HAP-1 (cell line): Measurements from ENCODE around the gene DLGAP1.

Experiments used
- DNase-seq, 2 experiments: peaks; one replicate each; pipeline ENCODE4 v3.0.0-alpha.2; 2016 to 2020; ENCODE audit warnings: low spot score in 2 of 2
- H3K27me3 ChIP-seq: fragments of 250-450 bp; sonication (Bioruptor Pico); 2 replicates; pipeline ENCODE4 v1.5.1; 2020; ENCODE audit warnings: low read depth, mild to moderate bottlenecking, moderate library complexity
- H3K36me3 ChIP-seq: fragments of 250-450 bp; sonication (Bioruptor Pico); replicated peaks from 2 replicates; pipeline ENCODE4 v1.5.1; 2020; ENCODE audit warnings: mild to moderate bottlenecking
- H3K4me1 ChIP-seq: fragments of 250-450 bp; sonication (Bioruptor Pico); 2 replicates; pipeline ENCODE4 v1.5.1; 2020; ENCODE audit warnings: mild to moderate bottlenecking
- H3K4me3 ChIP-seq: fragments of 250-450 bp; sonication (Bioruptor Pico); 2 replicates; pipeline ENCODE4 v1.5.1; 2020; ENCODE audit warnings: mild to moderate bottlenecking, moderate library complexity
- H3K9me3 ChIP-seq: fragments of 250-450 bp; sonication (Bioruptor Pico); 2 replicates; pipeline ENCODE4 v1.5.1; 2020; ENCODE audit warnings: mild to moderate bottlenecking, moderate library complexity
- in situ Hi-C: fragments of 300-500 bp; cut with MboI; formaldehyde crosslinking; loops from 3 replicates; pipeline ENCODE4 v1.14.3; 2020; ENCODE audit warnings: low sequenced_read_pairs, inconsistent platforms, mixed read lengths

DLGAP1 gene

DNA sequence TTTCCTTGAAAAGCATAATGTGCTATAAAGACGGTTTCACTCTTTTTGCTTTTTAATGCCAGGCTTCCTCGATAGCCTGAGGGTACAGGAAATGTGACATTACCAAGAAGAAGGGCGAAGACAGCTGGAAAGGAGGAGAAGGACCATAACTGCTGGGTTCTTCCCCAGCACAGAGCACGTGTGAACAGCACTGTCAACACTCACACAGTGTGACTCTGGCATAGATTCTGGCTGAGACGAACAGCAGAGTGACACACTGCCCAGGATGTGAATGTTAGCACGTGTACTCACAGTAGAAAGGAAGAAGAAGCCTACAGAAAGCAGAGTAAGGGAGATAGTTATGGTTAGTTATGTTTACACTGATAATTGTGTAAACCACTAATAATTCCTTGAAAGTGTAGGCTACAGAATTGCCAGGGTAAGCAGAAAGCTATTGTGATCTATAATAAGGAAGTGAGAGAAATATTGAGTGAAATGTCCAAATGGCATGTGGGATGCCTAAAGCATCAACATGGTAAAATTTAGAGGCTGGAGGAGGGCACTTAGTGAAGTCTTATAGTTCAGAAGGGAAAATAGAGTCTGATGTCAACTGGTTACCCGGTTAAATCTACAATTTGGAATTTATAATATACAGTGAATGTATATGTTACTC lies 198.2 kb downstream of the DLGAP1 start:
- in situ Hi-C loops: no loop called here

DNA sequence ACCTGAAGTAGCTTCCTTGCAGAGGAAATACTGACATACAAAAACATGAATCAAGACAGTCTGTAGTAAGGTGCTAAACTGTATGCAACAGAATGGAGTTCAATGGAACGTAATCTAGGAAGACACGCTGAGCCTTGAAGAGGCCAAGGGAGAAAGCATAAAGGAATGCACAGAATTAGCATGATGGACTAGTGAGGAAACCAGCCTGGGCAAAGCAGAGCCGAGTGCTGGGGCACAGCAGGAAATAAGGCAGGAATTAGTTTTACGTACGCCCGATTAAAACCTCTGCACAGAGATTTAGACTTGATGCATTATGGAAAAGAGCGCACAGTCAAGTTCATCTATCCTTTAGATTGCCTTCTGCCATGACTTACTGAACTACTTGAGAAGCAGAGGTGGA lies 200.3 kb downstream of the DLGAP1 start:
- Histone ChIP-seq H3K36me3 (no peaks in the 10 kb centered on the region), H3K4me3 (no peak overlapping the region), H3K27me3 (no peaks in the 10 kb centered on the region), H3K9me3 (no peaks in the 10 kb centered on the region), H3K4me1 (no peaks in the 10 kb centered on the region)
- no peak for DNase-seq
- in situ Hi-C loops: no loop called here

More for the DNA sequence above, 198.2 kb downstream of the DLGAP1 start:
- Histone ChIP-seq H3K36me3 (no peaks in the 10 kb centered on the region), H3K9me3 (no peaks in the 10 kb centered on the region), H3K27me3 (no peaks in the 10 kb centered on the region), H3K4me1 (no peaks in the 10 kb centered on the region), H3K4me3 (no peak overlapping the region)
- no peak for DNase-seq

DNA sequence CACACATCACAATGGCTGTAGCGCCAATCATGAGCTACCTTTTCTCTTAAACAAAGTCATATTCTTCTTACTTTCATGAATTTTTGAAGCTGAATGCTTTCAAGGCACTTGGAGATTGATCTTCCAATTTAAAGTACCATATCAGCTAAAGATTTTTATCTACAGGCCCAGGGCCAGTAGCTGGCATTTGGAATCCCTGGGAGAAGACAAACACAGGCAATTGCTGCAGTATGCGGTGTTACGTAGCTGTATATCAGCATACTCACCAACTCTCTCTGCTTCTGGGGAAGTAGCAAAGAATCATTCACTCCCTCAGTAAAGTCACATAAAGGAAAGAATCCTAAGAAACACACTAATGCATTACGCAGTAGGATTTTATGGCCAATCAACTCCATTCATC lies 202.3 kb downstream of the DLGAP1 start:
- H3K9me3 ChIP-seq: no peaks in the 10 kb centered on the region
- no peaks in the 10 kb centered on the region for H3K4me1 ChIP-seq
- no peaks in the 10 kb centered on the region for H3K36me3 ChIP-seq
- no peaks in the 10 kb centered on the region for H3K27me3 ChIP-seq
- no peak for DNase-seq
- in situ Hi-C loops: no loop called here
- no peak overlapping the region for H3K4me3 ChIP-seq

DNA sequence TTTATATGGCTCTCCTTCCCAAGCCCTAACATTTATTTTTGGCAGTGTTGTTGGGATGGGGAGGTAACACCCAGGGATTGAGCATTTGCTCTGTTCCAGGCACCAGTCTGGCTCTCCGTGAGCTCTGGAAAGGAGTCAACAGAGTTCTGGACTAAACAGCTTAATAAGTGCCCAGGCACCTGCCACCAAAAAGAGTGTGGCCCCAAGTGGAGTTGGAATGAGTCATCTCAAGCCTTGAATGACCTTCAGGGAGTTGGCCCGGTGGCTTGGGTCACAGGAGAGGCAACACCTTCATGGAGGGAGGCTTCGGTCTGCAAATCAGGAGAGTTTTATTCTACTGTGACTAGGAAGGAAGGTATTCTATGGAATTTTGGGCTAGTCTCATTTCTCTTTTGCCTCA lies 203.2 kb downstream of the DLGAP1 start:
- H3K4me3 ChIP-seq: no peak overlapping the region
- H3K4me1 ChIP-seq: no peaks in the 10 kb centered on the region
- H3K36me3 ChIP-seq: no peaks in the 10 kb centered on the region
- DNase-seq: no peak
- in situ Hi-C loops: no loop called here
- H3K9me3 ChIP-seq: no peaks in the 10 kb centered on the region
- H3K27me3 ChIP-seq: no peaks in the 10 kb centered on the region

DNA sequence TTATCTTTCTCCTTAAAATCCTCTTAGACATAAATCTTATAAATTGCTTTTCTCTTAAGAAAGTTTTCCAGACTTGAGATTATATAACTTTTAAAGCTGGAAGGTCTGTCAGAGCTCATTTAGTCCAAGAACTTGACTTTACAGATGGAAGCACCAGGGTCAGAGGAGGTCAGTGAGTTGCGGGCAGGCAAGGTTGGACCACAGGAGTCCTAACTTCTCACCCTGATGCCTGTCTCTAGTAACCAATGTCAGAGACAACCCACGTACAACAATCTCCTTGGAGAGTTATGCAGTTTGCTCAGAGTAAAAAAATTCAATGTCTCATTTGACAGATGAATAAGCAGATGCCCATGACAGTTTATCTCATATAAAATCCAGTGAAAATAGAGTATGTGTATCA lies 203.9 kb downstream of the DLGAP1 start:
- in situ Hi-C loops: no loop called here
- no peaks in the 10 kb centered on the region for H3K4me1 ChIP-seq
- DNase-seq: no peak

DNA sequence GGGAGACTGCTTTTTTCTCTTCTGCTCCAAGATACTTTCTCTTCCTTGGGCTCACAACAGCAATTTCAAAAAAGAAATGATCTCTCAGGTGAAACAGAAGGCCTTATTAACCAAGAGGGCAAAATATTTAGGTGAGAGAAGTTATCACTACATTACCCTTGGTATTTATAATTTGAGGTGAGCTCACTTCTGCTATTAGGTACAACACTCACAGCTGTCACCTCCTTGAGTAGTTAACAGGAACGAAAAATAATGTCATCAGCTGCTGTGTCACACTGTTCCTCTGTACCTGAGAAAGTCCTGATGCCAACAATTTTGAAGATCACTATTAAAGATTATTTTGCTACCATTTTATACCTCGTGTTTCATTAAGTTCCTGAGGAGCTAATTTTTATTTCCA lies 205.0 kb downstream of the DLGAP1 start:
- Histone ChIP-seq H3K36me3 (no peaks in the 10 kb centered on the region), H3K27me3 (no peaks in the 10 kb centered on the region), H3K4me1 (no peaks in the 10 kb centered on the region), H3K9me3 (no peaks in the 10 kb centered on the region), H3K4me3 (no peak overlapping the region)
- DNase-seq: no peak
- in situ Hi-C loops: no loop called here

More for the DNA sequence above, 203.9 kb downstream of the DLGAP1 start:
- no peaks in the 10 kb centered on the region for H3K9me3 ChIP-seq
- H3K4me3 ChIP-seq: no peak overlapping the region
- H3K27me3 ChIP-seq: no peaks in the 10 kb centered on the region
- H3K36me3 ChIP-seq: no peaks in the 10 kb centered on the region

DNA sequence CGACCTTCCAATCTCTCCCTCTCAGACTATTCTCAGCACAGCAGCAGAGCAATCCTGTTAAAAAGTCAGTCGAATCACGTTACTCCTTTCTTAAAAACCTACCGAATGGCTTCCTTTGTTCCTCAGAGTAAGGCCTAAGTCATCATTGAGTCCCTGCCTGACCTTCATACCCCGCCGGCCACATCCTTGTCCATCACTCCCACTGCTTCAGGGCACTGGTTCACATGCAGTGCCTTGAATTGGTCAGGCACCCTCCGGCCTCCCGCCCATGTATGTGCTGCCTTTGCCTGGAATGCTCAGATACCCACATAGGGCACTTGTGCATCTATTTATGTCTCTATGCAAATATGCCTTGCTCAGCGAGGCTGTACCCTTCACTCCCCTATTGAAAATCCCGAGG lies 206.4 kb downstream of the DLGAP1 start:
- H3K9me3 ChIP-seq: no peaks in the 10 kb centered on the region
- H3K4me1 ChIP-seq: no peaks in the 10 kb centered on the region
- no peaks in the 10 kb centered on the region for H3K36me3 ChIP-seq
- H3K4me3 ChIP-seq: no peak overlapping the region
- in situ Hi-C loops: no loop called here
- no peak for DNase-seq
- H3K27me3 ChIP-seq: no peaks in the 10 kb centered on the region

DNA sequence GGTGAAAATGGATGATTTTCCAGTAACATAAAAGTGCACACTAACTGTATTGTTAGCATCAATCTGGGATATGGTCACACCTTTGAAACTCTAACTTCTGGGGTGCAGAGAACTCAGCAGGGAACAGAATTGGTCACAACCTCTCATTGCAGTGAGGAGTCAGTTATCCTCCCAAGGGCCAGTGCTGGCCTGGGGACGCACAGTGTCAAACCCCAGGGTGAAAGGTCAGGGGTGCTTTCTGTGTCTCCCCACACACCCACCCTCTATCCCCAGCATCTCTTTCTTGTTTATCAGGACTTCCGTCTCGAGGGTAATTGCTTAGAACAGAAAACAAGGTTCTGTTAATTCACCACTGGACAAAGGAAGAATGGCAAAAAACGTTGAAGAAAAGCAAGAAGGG lies 208.7 kb downstream of the DLGAP1 start:
- no peak for DNase-seq
- H3K9me3 ChIP-seq: no peaks in the 10 kb centered on the region
- H3K4me1 ChIP-seq: no peaks in the 10 kb centered on the region
- in situ Hi-C loops: no loop called here
- H3K36me3 ChIP-seq: no peaks in the 10 kb centered on the region
- no peak overlapping the region for H3K4me3 ChIP-seq
- H3K27me3 ChIP-seq: no peaks in the 10 kb centered on the region

DNA sequence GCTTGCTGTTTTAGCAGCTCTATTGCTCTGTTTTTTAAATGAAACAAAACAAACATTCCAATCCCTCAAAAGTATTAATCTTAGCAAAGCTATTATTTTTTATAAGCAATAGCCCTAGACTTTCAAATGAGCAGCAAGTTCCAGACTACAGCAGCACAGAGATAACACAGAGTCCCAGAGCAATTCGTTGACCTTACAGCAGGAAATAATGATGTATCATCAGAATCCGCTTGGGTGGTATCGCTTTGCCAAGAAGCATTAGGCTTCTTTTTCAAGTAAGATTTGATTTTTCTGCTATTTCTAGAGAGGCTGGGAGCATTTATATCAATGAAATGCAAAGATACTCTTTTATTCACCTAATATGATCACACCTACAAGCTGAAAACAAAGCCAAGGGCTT lies 209.7 kb downstream of the DLGAP1 start:
- DNase-seq: no peak
- in situ Hi-C loops: no loop called here
- H3K9me3 ChIP-seq: no peaks in the 10 kb centered on the region
- H3K36me3 ChIP-seq: no peaks in the 10 kb centered on the region
- no peaks in the 10 kb centered on the region for H3K4me1 ChIP-seq
- no peaks in the 10 kb centered on the region for H3K27me3 ChIP-seq
- no peak overlapping the region for H3K4me3 ChIP-seq

DNA sequence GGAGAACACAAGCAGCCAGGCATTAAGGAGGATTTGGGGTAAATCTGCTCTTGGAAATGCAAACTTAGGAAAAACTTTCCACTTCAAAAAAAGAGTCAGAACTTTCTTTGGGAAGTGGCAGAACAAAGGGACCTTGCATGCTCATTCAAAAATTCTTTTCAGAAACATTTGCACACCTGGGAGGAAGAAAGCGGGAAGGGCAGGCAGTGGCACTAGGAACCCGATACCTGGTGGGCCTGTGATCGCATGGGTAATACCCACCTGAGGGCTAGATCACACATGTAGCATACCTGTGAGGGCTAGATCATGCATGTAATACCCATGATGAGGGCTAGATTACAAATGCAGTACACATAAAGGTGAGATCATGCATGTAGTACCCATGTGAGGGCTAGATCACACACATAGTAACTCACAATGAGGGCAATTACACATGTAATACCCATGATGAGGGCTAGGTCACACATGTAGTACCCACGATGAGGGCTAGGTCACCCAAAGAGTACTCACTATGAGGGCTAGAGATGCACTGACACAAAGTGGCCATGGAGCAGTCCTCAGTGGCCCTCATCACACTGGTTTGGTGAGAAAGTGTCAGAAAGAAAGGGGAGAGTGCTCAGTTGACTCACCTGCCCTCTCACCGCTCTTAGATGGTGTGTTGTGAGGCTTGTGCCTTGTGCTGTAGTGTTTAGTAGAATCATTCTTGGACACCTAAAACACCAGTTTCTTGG lies 212.5 kb downstream of the DLGAP1 start:
- no peak overlapping the region for H3K4me3 ChIP-seq
- DNase-seq: no peak
- in situ Hi-C loops: no loop called here
- H3K27me3 ChIP-seq: no peaks in the 10 kb centered on the region
- no peaks in the 10 kb centered on the region for H3K9me3 ChIP-seq
- H3K4me1 ChIP-seq: no peaks in the 10 kb centered on the region
- H3K36me3 ChIP-seq: no peaks in the 10 kb centered on the region

DNA sequence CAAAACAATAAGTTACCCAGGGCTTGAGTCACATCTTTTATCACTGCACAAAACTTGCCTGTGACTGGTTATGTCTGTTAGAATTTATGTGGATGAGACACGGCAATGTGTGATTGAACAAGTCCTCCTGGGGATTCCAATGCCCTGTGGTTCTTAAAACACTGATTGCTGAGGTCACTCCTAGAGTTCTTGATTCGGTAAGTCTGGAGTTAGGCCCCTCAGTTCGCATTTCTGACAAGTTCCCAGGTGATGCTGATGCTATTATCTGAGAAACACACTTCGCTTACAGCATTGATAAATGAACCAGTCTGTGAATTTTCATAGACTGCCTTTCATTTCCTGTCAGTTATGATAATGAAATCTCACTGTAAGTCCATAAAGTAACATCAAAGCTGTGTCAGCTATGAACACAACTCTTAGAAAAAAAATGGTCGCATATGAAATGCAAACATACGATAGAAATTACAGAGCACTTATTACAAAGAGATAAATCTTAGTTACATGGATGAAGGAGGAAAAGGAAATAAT lies 214.0 kb downstream of the DLGAP1 start:
- H3K27me3 ChIP-seq: no peaks in the 10 kb centered on the region
- no peaks in the 10 kb centered on the region for H3K4me1 ChIP-seq

DNA sequence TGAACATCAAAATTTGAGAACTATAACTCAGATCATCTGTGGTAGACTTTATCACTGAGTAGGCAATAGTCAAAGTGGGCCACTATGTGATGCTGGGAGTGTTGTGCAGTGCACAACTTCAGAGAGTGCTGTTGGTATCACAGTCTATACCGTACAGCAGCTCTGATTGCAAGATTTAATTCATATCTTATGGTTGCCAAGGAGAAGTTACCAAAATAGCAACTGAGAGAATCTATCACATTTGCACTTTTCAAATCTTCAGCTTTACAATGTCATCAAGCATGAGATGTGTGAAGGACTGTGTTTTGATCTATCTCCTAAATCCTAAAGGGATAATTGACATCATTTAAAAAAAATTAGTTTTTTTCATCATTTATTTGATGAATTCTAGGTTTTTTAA lies 216.1 kb downstream of the DLGAP1 start:
- Histone ChIP-seq H3K9me3 (no peaks in the 10 kb centered on the region), H3K4me1 (no peaks in the 10 kb centered on the region), H3K27me3 (no peaks in the 10 kb centered on the region), H3K4me3 (no peak overlapping the region), H3K36me3 (no peaks in the 10 kb centered on the region)
- in situ Hi-C loops: no loop called here
- DNase-seq: no peak

More for the DNA sequence above, 214.0 kb downstream of the DLGAP1 start:
- no peak overlapping the region for H3K4me3 ChIP-seq
- no peaks in the 10 kb centered on the region for H3K36me3 ChIP-seq
- H3K9me3 ChIP-seq: no peaks in the 10 kb centered on the region
- in situ Hi-C loops: no loop called here
- no peak for DNase-seq

DNA sequence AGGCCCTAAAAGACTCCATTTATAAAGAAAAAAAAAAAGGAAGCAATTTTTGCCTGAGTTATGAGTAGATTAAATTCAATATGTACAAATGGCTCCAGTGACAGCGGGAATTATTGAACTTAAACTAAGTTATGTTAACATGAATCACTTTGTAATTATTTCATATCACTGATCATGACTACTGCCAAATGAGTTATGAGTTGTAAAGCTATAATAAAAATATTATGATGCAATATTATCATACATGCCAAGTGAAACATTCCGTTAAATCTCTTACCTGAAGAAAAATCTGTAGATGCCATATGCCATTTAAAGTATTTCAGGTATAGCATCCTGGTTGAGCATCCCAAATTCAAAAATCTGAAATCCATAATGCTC lies 217.5 kb downstream of the DLGAP1 start:
- Histone ChIP-seq H3K4me1 (0 out of 2 replicates have a peak, but pooled peaks cover 2% of the 10 kb centered on the region), H3K36me3 (no peaks in the 10 kb centered on the region), H3K9me3 (no peaks in the 10 kb centered on the region), H3K4me3 (no peak overlapping the region), H3K27me3 (no peaks in the 10 kb centered on the region)
- in situ Hi-C loops: no loop called here
- no peak for DNase-seq

DNA sequence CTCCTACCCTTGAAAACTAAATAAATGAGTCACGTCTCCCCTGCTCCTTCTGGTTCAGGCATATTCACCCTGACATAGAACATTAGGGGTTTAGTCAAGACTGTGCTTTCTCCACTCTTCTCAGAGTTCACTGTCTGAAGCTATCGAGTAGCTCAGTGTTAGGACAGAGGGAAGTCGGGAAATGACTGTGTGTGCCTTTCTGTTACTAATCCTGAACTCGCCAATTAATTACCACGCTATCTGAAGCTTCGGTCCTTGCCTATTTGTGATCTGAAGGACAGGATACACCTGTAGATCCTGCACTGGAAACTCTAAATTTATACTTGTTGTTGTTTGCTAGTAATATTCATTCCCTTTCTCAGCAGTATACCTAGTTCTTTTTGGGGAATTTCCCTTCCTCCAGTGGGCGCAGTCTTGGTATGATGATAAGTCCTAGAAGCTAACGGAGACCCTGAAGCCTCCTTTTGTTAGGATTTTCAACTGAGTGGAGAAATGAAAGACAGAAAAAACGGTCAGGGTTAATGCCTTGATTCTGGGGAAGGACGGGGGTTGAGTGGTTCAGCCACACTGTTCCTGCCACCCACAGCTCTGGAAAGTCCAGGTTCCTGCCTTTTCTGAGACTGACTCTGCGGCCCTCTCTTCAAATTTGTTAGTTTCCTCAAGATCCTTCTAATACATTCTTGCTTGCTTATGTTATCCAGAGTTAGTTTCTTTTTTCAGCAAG lies 218.0 kb downstream of the DLGAP1 start:
- in situ Hi-C loops: no loop called here

More for the DNA sequence above, 218.0 kb downstream of the DLGAP1 start:
- H3K4me3 ChIP-seq: no peak overlapping the region
- no peak for DNase-seq
- no peaks in the 10 kb centered on the region for H3K36me3 ChIP-seq
- H3K4me1 ChIP-seq: 0 out of 2 replicates have a peak, but pooled peaks cover 2% of the 10 kb centered on the region
- H3K9me3 ChIP-seq: no peaks in the 10 kb centered on the region
- H3K27me3 ChIP-seq: no peaks in the 10 kb centered on the region
